Neuron (in vitro differentiated cells): ENCODE measurements around the gene ZDHHC14.
"Not testable (repeated sequence)": the region's sequence is repeated elsewhere in the genome, so short reads cannot be mapped to it uniquely, and the experiment has no call there.

ENCODE experiments used
- H2AFZ ChIP-seq: one replicate; pipeline ENCODE4 v1.6.1; 2013; ENCODE audit warnings: low read depth, mild to moderate bottlenecking, inconsistent platforms, low read length, moderate library complexity
- H3K27me3 ChIP-seq: one replicate; pipeline ENCODE4 v1.6.1; 2013; ENCODE audit warnings: low read length; ENCODE audit not compliant: insufficient read depth
- H3K36me3 ChIP-seq: one replicate; pipeline ENCODE4 v1.6.1; 2013; ENCODE audit warnings: low read length; ENCODE audit not compliant: insufficient read depth
- H3K4me1 ChIP-seq: one replicate; pipeline ENCODE4 v1.6.1; 2013; ENCODE audit warnings: low read length; ENCODE audit not compliant: insufficient read depth
- H3K4me3 ChIP-seq: 2 replicates; pipeline ENCODE4 v1.5.1; 2013; ENCODE audit warnings: mild to moderate bottlenecking, low read length, moderate library complexity
- H3K9me3 ChIP-seq: one replicate; pipeline ENCODE4 v1.6.1; 2013; ENCODE audit warnings: low read length

ZDHHC14 gene

DNA sequence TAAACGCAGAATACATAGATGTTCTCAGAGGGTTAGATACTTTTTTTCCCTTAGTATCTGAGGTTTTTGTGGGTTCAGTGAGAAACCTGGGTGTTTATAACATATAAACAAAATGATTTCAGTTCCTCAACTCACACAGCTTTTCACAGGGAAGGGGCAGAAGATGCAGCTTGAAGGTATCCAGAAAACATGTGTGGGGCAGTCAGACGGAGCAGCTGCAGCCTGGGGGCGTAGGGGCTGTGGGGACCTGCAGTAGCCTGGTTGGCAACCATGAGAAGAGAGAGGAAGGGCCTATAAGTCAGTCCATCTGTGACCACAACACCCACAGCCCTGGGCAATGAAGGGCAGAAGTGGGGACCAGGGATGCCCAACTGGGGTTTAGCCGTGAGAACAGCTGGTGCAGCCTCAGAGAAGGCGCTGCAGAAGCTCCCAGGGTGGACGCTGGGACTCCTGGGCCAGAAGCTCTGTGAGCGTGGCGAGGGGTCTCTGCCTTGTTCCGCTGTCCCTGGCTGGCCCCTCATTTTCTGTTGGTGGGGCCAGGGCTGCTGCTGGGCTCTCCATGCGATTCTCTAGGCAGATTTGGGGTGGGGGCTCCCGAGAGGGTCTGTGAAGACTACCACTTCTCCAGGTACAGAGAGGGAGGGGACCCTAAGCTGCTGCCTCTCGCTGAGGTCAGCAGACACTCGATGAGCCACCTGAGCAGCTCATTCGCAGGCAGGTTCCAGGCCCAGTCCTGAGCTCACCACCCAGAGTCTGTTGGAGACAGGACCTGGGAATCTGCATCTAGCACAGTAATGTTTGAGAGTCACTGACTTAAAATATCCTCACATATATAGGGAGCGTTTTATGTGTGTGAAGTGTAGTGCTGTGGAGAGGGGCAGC lies 181.2 kb downstream of the ZDHHC14 start:
- Histone ChIP-seq H3K4me1 (no peaks in the 10 kb centered on the region), H3K27me3 (no peaks in the 10 kb centered on the region), H2AFZ (no peak overlapping the region), H3K4me3 (no peak overlapping the region), H3K9me3 (peaks cover 2% of the 10 kb centered on the region), H3K36me3 (no peaks in the 10 kb centered on the region)

GRCh38 chr6:157562997-157563396 lies 182.0 kb downstream of the ZDHHC14 start:
- no peak overlapping the region for H3K4me3 ChIP-seq
- H3K27me3 ChIP-seq = no peaks in the 10 kb centered on the region
- peaks cover 2% of the 10 kb centered on the region for H3K9me3 ChIP-seq
- no peak overlapping the region for H2AFZ ChIP-seq
- no peaks in the 10 kb centered on the region for H3K36me3 ChIP-seq
- H3K4me1 ChIP-seq = no peaks in the 10 kb centered on the region

GRCh38 chr6:157563611-157564284 lies 182.8 kb downstream of the ZDHHC14 start:
- Histone ChIP-seq H3K4me1 (no peaks in the 10 kb centered on the region), H2AFZ (no peak overlapping the region), H3K36me3 (no peaks in the 10 kb centered on the region), H3K4me3 (no peak overlapping the region), H3K27me3 (no peaks in the 10 kb centered on the region), H3K9me3 (peaks cover 2% of the 10 kb centered on the region)

GRCh38 chr6:157568702-157569101 lies 187.7 kb downstream of the ZDHHC14 start:
- Histone ChIP-seq H2AFZ (no peak overlapping the region), H3K9me3 (peaks cover 4% of the 10 kb centered on the region), H3K36me3 (no peaks in the 10 kb centered on the region), H3K4me1 (no peaks in the 10 kb centered on the region), H3K27me3 (no peaks in the 10 kb centered on the region), H3K4me3 (no peak overlapping the region)

GRCh38 chr6:157569543-157569942 lies 188.6 kb downstream of the ZDHHC14 start:
- H2AFZ ChIP-seq = no peak overlapping the region

GRCh38 chr6:157570104-157570503 lies 189.1 kb downstream of the ZDHHC14 start:
- peaks cover 4% of the 10 kb centered on the region for H3K9me3 ChIP-seq
- H3K4me3 ChIP-seq = no peak overlapping the region
- H2AFZ ChIP-seq = no peak overlapping the region
- H3K27me3 ChIP-seq = no peaks in the 10 kb centered on the region
- H3K4me1 ChIP-seq = no peaks in the 10 kb centered on the region
- H3K36me3 ChIP-seq = no peaks in the 10 kb centered on the region

More at GRCh38 chr6:157569543-157569942, 188.6 kb downstream of the ZDHHC14 start:
- no peaks in the 10 kb centered on the region for H3K36me3 ChIP-seq
- no peak overlapping the region for H3K4me3 ChIP-seq
- peaks cover 4% of the 10 kb centered on the region for H3K9me3 ChIP-seq
- H3K4me1 ChIP-seq = no peaks in the 10 kb centered on the region
- H3K27me3 ChIP-seq = no peaks in the 10 kb centered on the region

DNA sequence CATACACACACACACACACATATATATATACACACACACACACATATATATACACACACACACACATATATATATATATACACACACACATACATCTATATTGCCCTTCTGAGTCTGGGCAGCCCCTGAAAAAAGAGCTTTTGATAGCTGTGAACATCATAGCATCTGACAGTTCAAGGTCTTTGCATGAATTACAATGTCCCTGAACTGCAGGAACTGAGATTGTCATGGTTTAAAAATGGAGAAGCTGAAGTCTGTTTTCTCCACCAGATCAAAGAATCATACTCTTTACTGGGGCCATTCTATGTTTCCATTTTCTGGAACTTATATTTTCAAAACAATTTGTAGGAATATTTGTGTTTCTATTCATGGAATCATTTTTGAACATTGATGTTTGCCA lies 189.8 kb downstream of the ZDHHC14 start:
- Histone ChIP-seq H3K4me3 (no peak overlapping the region), H3K36me3 (no peaks in the 10 kb centered on the region), H3K4me1 (no peaks in the 10 kb centered on the region), H3K9me3 (peaks cover 4% of the 10 kb centered on the region), H3K27me3 (no peaks in the 10 kb centered on the region), H2AFZ (no peak overlapping the region)

DNA sequence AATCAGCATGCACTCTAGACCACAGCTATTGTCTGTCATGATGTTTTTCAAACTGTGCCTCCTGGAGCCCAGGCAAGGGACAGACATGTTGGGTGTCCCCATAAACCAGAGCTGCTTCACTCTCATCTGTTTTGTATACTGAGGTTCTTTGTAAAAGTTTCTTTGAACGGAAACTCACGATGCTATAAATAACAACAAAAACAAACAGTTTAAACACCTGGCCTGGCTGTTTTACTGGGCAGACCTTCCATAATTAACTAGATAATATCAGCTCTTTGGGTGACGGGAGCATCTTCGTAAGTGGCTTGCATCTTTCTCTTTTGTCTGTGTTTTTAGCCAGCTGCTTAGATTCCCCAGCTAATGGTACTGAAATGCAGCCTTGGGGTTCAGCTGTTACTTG lies 190.3 kb downstream of the ZDHHC14 start:
- no peaks in the 10 kb centered on the region for H3K4me1 ChIP-seq
- peaks cover 4% of the 10 kb centered on the region for H3K9me3 ChIP-seq
- H3K4me3 ChIP-seq = no peak overlapping the region

DNA sequence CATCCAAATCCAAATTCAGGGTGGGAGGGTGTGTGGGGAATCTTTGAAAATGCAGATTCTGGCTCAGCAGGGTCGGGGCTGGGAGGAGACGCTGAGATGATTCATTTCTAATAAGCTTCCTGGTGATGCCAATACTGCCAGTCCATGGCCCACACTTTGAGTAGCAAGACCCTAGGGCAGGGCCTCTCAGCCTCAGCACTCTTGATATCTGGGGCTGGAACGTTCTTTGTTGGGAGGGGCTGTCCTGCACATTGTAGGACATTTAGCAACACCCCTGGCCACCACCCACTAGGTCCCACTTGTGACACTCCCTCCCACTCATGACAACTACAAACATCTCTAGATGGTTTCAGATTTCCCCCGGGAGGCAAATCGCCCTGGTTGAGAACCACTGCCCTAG lies 191.0 kb downstream of the ZDHHC14 start:
- no peak overlapping the region for H3K4me3 ChIP-seq
- no peaks in the 10 kb centered on the region for H3K4me1 ChIP-seq
- peaks cover 2% of the 10 kb centered on the region for H3K9me3 ChIP-seq
- no peaks in the 10 kb centered on the region for H3K27me3 ChIP-seq
- H2AFZ ChIP-seq = no peak overlapping the region
- H3K36me3 ChIP-seq = no peaks in the 10 kb centered on the region

More for the DNA sequence above, 190.3 kb downstream of the ZDHHC14 start:
- Histone ChIP-seq H2AFZ (no peak overlapping the region), H3K27me3 (no peaks in the 10 kb centered on the region), H3K36me3 (no peaks in the 10 kb centered on the region)

DNA sequence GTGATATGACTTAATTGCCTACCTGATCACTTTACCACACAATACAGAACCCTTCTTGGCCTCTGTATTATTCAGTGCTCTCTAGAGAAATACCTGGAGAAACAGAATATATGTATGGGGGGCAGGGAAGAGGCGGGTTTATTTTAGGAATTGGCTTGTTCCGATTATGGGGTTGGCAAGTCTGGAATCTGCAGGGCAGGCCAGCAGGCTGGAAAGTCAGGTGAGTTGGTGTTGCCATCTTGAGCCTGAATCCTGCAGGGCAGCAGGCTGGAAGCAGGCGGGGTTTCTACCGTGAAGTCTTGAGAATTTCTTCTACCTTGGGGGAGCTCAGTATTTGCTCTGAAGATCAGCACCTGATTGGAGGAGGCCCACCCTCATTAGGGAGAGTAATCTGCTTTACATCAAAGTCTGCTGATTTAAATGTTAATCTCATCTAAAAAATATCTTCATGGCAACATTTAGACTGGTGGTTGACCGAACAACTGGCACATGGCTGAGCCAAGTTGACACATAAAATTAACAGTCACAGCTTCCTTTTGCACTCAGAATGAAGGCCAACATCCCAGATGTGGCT lies 193.9 kb downstream of the ZDHHC14 start:
- no peak overlapping the region for H3K4me3 ChIP-seq
- H3K9me3 ChIP-seq = peaks cover 4% of the 10 kb centered on the region
- no peak overlapping the region for H2AFZ ChIP-seq
- no peaks in the 10 kb centered on the region for H3K4me1 ChIP-seq
- H3K27me3 ChIP-seq = no peaks in the 10 kb centered on the region
- no peaks in the 10 kb centered on the region for H3K36me3 ChIP-seq

DNA sequence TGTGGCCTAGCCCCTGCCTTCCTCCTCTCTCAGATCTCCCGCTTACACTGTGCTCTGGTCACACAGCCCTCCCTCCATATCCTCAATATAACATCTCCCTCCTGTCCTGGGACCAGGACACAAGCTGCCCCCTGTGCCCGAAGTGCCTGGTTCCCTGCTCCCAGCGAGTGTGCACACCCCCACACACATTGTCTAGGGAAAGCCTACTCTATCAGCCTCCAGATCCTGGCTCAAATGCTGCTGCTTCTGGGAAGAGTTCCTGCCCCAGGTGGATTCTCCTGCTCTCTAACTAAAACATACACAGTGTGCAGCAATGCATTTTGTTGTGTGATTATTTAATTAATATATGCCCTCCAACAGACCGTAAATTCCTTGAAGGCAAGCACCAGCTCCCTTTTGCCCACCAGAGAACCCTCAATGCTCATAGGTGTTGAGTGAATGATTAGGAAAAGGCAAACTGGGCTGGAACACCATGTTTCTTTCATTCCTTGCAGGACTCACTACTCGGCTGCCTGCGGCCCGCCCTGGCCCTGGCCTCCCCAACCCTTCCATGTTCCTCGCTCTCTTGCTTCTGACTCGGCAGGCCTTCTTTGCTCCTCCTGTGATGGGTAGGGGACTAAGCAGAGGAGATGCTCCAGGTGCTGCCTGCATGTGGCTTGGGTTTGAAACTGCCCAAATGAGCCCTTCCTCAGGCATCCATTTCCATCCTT lies 194.6 kb downstream of the ZDHHC14 start:
- Histone ChIP-seq H3K27me3 (no peaks in the 10 kb centered on the region), H3K36me3 (no peaks in the 10 kb centered on the region), H3K4me3 (no peak overlapping the region), H2AFZ (no peak overlapping the region), H3K9me3 (peaks cover 4% of the 10 kb centered on the region), H3K4me1 (no peaks in the 10 kb centered on the region)

GRCh38 chr6:157576991-157577390 lies 196.0 kb downstream of the ZDHHC14 start:
- not testable (repeated sequence) for H3K4me3 ChIP-seq, H3K9me3 ChIP-seq, H3K27me3 ChIP-seq, H3K4me1 ChIP-seq, H3K36me3 ChIP-seq, H2AFZ ChIP-seq

DNA sequence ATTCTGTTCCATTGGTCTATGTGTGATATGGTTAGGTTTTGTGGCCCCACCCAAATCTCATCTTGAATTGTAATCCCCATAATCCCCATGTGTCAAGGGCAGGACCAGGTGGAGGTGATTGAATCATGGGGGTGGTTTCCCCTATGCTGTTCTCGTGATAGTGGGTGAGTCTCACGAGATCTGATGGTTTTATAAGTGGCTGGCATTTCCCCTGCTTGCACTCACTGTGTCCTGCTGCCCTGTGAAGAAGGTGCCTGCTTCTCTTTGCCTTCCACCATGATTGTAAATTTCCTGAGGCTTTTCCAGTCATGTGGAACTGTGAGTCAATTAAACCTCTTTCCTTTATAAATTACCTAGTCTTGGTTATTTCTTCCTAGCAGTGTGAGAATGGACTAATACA lies 197.5 kb downstream of the ZDHHC14 start:
- not testable (repeated sequence) for H3K4me1 ChIP-seq, H3K36me3 ChIP-seq, H2AFZ ChIP-seq, H3K27me3 ChIP-seq, H3K9me3 ChIP-seq, H3K4me3 ChIP-seq
